C4-2B (cell line): ENCODE measurements around the gene ZAP70.

Experiments
- ZFX ChIP-seq: fragments of 450-650 bp; IDR thresholded peaks from 2 replicates; pipeline ENCODE4 v1.6.1; 2017
- TF ChIP-seq, protein P1 (sequence below): fragments of 450-650 bp; conservative IDR thresholded peaks from 2 replicates; pipeline ENCODE4 v1.5.1; 2017; ENCODE audit warnings: mild to moderate bottlenecking

DNA sequence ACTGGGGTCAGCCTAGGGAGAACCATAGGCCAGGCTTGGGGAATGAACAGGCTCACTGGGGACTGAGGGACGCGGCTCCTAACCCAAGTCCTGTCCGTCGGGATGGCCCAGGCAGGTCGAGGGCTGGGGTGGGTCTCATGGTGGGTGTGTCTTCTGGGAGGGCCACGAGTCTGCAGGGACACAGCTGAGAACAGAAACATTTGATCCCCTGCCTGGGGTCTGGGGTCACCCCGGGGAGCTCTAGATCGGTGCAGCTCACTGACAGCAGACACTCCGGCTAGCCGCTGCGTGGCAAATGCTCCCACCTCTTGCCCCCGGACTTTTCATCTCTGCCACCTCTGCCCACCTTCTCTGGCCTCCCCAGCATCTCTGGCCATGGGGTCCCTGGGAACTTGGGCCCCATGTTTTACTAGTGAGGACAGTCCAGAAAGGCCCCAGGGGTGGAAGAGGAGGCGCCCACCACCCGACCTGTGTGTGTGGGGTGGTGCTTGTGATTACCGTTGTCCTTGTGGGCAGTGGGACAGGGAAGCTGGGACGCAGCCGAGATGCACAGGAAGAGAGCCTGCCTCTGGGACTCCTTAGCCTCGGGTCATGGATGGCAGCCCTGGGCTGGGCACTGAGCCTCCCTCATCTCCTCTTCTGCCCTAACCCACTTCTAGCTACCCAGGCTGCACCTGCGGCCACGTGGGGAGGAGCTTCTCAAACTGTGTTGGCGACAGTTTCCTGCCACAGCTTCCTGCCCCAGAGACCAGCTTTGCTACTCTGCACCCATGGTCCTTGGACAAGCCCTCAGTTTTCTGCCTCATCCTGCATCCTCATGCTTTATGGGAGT lies 4.9 kb downstream of the ZAP70 start:
- TF ChIP-seq, protein P1, sequence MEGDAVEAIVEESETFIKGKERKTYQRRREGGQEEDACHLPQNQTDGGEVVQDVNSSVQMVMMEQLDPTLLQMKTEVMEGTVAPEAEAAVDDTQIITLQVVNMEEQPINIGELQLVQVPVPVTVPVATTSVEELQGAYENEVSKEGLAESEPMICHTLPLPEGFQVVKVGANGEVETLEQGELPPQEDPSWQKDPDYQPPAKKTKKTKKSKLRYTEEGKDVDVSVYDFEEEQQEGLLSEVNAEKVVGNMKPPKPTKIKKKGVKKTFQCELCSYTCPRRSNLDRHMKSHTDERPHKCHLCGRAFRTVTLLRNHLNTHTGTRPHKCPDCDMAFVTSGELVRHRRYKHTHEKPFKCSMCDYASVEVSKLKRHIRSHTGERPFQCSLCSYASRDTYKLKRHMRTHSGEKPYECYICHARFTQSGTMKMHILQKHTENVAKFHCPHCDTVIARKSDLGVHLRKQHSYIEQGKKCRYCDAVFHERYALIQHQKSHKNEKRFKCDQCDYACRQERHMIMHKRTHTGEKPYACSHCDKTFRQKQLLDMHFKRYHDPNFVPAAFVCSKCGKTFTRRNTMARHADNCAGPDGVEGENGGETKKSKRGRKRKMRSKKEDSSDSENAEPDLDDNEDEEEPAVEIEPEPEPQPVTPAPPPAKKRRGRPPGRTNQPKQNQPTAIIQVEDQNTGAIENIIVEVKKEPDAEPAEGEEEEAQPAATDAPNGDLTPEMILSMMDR: no peak
- no peak for TF ChIP-seq ZFX
